ENCODE data around the gene PLXDC2.
"Not testable (repeated sequence)": the region's sequence is repeated elsewhere in the genome, so short reads cannot be mapped to it uniquely, and the experiment has no call there.

PLXDC2 gene

DNA sequence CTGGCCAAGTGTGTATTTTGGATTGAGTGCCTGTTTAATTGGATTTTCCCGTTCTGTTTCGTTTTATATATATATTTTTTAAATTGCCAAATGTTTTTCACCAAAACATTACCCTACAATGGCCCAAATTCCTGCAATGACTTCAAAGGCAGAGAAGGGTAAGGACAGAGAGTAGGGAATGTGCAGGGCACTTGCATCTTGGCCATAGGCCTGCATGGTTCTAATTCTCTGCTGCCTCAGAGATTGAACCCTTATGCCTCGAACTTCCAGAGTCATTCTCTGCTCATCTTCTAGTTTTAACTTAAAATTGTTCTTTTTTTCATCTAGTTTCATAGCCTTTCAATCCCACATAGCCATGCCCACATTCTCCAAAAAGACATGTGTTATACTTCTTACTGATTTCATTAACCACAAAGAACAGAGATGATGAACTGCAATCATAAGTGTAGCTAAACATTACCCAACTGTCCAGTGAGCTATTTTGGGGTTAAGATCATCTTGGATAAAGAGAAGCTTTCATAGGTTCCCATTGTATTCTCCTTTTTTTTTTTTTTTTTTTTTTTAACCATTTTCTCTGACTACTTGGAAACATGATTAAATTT, 177.6 kb downstream of the PLXDC2 start:
- TF ChIP-seq CTCF (IDR thresholded peaks at IDR 0.05; ENCODE audit: insufficient read depth, low read depth, low read length, missing control alignments) = no peak
- no peak overlapping the region for H3K4me3 ChIP-seq (ENCODE audit: low read length)
- DNase-seq (ENCODE audit: low read depth) = no peak

DNA sequence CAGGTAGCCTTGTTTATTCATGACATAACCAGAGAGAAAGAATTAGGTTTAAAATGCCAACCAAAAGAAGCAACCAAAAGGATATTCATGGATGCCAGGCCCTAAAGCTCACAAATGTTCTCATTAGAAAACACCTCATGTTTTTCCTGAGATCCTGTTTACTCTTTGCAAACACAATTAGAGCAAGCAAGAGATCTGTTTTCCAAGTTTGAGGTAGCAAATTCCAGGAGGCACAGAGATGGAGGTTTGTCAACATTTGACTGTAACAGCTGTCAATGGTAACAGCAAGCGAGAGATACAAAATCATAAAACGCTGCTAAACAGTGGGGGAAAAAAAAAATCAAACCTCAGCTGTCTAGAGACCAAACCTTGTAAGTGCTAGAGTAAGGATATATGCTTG, 182.2 kb downstream of the PLXDC2 start:
- DNase-seq (ENCODE audit: low read depth) = no peak
- no peak overlapping the region for H3K4me3 ChIP-seq (ENCODE audit: low read length)
- TF ChIP-seq CTCF (IDR thresholded peaks at IDR 0.05; ENCODE audit: insufficient read depth, low read depth, low read length, missing control alignments) = no peak

DNA sequence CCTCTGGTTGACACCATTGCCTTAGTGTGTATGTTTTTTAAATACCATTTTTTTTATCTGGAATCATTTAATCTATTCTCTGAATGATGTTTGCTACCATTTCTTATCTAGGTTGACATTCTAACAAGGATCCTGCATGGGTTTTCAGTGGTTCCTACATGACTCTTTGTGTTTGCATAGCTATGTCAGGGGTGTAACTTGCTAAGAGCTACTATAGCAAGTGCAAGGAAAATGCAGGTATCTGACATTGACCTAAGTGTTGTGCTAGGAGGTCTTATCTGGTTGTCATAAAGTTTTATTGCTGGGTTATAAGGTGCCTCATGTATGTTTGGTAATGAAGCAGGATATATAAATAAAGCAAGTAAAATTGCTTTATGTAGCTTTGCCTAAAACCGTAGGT, 183.2 kb downstream of the PLXDC2 start:
- no peak for DNase-seq (ENCODE audit: low read depth)
- H3K4me3 ChIP-seq (ENCODE audit: low read length) = no peak overlapping the region
- no peak for TF ChIP-seq CTCF (IDR thresholded peaks at IDR 0.05; ENCODE audit: insufficient read depth, low read depth, low read length, missing control alignments)

DNA sequence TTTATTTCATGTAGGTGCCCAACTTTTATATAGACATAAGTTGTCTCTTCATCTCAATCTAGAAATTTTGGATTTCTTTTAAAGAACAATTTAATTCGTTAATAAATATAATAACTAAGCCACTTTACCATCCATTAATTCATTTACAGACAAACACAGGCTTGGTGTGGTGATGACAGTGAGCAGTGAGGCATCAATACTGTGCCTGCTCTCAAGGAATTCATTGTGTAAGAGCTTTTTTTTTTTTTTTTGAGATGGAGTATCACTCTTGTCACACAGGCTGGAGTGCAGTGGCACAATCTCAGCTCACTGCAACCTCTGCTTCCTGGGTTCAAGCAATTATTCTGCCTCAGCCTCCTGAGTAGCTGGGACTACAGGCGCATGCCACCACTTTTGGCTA, 185.8 kb downstream of the PLXDC2 start:
- DNase-seq (ENCODE audit: low read depth); H3K4me3 ChIP-seq (ENCODE audit: low read length): not testable (repeated sequence)

DNA sequence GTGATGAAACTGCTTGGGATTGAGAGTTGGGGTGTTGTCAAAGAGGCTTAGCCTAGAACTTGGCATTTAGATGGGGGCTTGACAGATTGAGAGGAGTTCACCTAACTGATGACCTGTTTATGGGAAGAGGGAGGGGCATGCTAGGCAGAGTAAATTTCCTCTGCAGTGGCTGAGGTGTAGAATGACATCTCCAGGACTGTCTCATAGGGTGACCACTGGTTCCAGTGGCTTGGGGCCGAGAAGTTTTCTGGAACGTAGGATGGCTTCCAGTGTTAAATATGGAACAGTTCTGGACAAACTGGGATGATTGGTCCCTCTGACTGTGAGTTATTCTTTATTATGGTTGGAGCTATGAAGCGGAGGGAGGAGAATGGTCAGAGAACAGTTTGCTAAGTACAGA, 186.4 kb downstream of the PLXDC2 start:
- no peak for TF ChIP-seq CTCF (IDR thresholded peaks at IDR 0.05; ENCODE audit: insufficient read depth, low read depth, low read length, missing control alignments)
- no peak overlapping the region for H3K4me3 ChIP-seq (ENCODE audit: low read length)
- no peak for DNase-seq (ENCODE audit: low read depth)

DNA sequence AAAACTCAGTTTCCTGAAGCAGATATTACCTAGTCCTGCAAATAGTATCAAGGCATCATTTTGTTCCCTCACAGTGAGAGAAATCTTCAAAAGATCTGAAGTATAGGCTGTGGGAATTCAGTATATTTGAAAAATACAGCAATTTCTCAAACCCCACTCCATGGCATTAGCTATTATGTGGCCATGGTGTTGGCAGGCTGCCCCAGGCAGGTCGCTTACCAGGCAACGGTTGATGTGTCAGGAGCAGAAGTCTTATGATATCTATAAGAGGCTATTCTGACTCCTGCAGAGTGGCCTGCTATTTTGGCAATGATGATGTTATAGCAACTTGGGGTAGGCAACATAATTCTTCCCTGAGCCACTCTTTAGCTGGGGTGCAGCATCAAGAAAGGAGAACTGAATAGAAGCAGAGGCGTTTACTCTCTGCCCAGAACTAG, 187.9 kb downstream of the PLXDC2 start:
- peak; percentile 27 for DNase-seq (ENCODE audit: low read depth)
- no peak overlapping the region for H3K4me3 ChIP-seq (ENCODE audit: low read length)
- no peak for TF ChIP-seq CTCF (IDR thresholded peaks at IDR 0.05; ENCODE audit: insufficient read depth, low read depth, low read length, missing control alignments)

DNA sequence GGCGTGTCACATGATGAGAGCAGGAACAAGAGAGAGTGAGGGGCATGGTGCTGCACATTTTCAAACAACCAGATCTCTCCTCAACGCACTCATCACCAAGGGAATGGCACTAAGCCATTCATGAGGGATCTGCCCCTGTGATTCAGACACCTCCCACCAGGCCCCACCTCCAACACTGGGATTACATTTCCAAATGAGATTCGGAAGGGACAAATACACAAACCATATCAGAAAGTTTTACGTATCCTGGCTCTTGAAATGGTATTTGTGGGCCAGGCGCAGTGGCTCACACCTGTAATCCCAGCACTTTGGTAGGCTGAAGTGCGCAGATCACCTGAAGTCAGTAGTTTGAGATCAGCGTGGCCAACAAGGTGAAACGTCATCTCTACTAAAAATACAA, 189.4 kb downstream of the PLXDC2 start:
- no peak for DNase-seq (ENCODE audit: low read depth)
- H3K4me3 ChIP-seq (ENCODE audit: low read length) = no peak overlapping the region
- TF ChIP-seq CTCF (IDR thresholded peaks at IDR 0.05; ENCODE audit: insufficient read depth, low read depth, low read length, missing control alignments) = no peak

All from epithelial cell of esophagus (primary cell).